Body of pancreas (tissue), 4 donors: ENCODE measurements around the gene SIM2.

Experiments
- CTCF ChIP-seq, 7 experiments: fragments of 450-650 bp in 4 of 7; fragments of 200-600 bp in 3 of 7; sonication (generic) in 3 of 7; IDR thresholded peaks; one replicate each; pipeline ENCODE4 v1.5.1; 2016 to 2019; ENCODE audit warnings: antibody characterized with exemption in 7 of 7
- POLR2A ChIP-seq, 3 donors: fragments of 450-650 bp; IDR thresholded peaks; one replicate each; pipeline ENCODE4 v1.6.1; 2016; ENCODE audit warnings: antibody characterized with exemption in 3 of 3, mild to moderate bottlenecking in 2 of 3

- TF ChIP-seq CTCF (IDR thresholded peaks at IDR 0.05), result no peak
- no peak for TF ChIP-seq POLR2A (IDR thresholded peaks at IDR 0.05)
These were observed 8.2 kb downstream of the SIM2 start for GRCh38 chr21:36706951-36707762.
